ENCODE data around the gene ENGASE. TPM values are rescaled to one million over a fixed set of nuclear protein-coding genes. Genes with fewer than 3 reads are reported as not detected.

Gene ENGASE
- polyA plus RNA-seq, 3 donors from 2014 or later = 1.9 to 6.6 (median 1.9) TPM

- no peak for DNase-seq
These were observed 23.3 kb upstream of the ENGASE start for GRCh38 chr17:79051306-79051705.

GRCh38 chr17:79052131-79052530, 22.5 kb upstream of the ENGASE start:
- H3K27ac Mint-ChIP-seq = no peak overlapping the region
- peaks cover 0 to 15% (median 7%) of the 10 kb centered on the region in 3 donors for H3K27me3 Mint-ChIP-seq (ENCODE audit: low read depth in 3 of 3)
- H3K36me3 Mint-ChIP-seq = peaks cover 0 to 11% (median 0%) of the 10 kb centered on the region in 3 donors
- H3K4me3 Mint-ChIP-seq = no peak overlapping the region
- DNase-seq = no peak
- no peaks in the 10 kb centered on the region for H3K4me1 Mint-ChIP-seq
- peaks cover 0 to 10% (median 0%) of the 10 kb centered on the region in 6 donors for H3K9me3 Mint-ChIP-seq

More at GRCh38 chr17:79051306-79051705, 23.3 kb upstream of the ENGASE start:
- no peaks in the 10 kb centered on the region for H3K4me1 Mint-ChIP-seq
- H3K9me3 Mint-ChIP-seq = peaks cover 0 to 10% (median 0%) of the 10 kb centered on the region in 6 donors
- H3K36me3 Mint-ChIP-seq = peaks cover 0 to 11% (median 0%) of the 10 kb centered on the region in 3 donors
- H3K27me3 Mint-ChIP-seq (ENCODE audit: low read depth in 3 of 3) = peaks cover 0 to 15% (median 7%) of the 10 kb centered on the region in 3 donors
- no peak overlapping the region for H3K4me3 Mint-ChIP-seq
- peak overlapping the region in 1 of 6 donors; percentile 78 for H3K27ac Mint-ChIP-seq

GRCh38 chr17:79053251-79053925, 21.2 kb upstream of the ENGASE start:
- peaks cover 4 to 15% (median 8%) of the 10 kb centered on the region in 3 donors for H3K27me3 Mint-ChIP-seq (ENCODE audit: low read depth in 3 of 3)

GRCh38 chr17:79054200-79054960, 20.2 kb upstream of the ENGASE start:
- no peak for DNase-seq
- Mint-ChIP-seq H3K27me3 (ENCODE audit: low read depth in 3 of 3) (peaks cover 8 to 18% (median 12%) of the 10 kb centered on the region in 3 donors), H3K27ac (peak overlapping the region in 1 of 6 donors; percentile 70), H3K36me3 (peaks cover 0 to 11% (median 0%) of the 10 kb centered on the region in 3 donors), H3K4me1 (peaks cover 18 to 21% of the 10 kb centered on the region in 2 donors), H3K4me3 (no peak overlapping the region), H3K9me3 (peaks cover 0 to 10% (median 0%) of the 10 kb centered on the region in 6 donors)

More at GRCh38 chr17:79053251-79053925, 21.2 kb upstream of the ENGASE start:
- Mint-ChIP-seq H3K9me3 (peaks cover 0 to 10% (median 0%) of the 10 kb centered on the region in 6 donors), H3K4me3 (no peak overlapping the region), H3K4me1 (peaks cover 10 to 11% of the 10 kb centered on the region in 2 donors), H3K27ac (no peak overlapping the region), H3K36me3 (peaks cover 0 to 11% (median 0%) of the 10 kb centered on the region in 3 donors)
- no peak for DNase-seq

GRCh38 chr17:79055197-79055596, 19.4 kb upstream of the ENGASE start:
- Mint-ChIP-seq H3K36me3 (peaks cover 0 to 11% (median 0%) of the 10 kb centered on the region in 3 donors), H3K9me3 (peaks cover 0 to 10% (median 0%) of the 10 kb centered on the region in 6 donors), H3K27me3 (ENCODE audit: low read depth in 3 of 3) (peaks cover 8 to 18% (median 12%) of the 10 kb centered on the region in 3 donors), H3K4me1 (peaks cover 21 to 24% of the 10 kb centered on the region in 2 donors), H3K27ac (no peak overlapping the region), H3K4me3 (no peak overlapping the region)
- no peak for DNase-seq

GRCh38 chr17:79057737-79058385, 16.8 kb upstream of the ENGASE start:
- peak overlapping the region in 5 of 6 donors; percentile 2 to 76 (median 53) for H3K27ac Mint-ChIP-seq
- H3K27me3 Mint-ChIP-seq (ENCODE audit: low read depth in 3 of 3) = peaks cover 8 to 20% (median 12%) of the 10 kb centered on the region in 3 donors
- peaks cover 0 to 10% (median 0%) of the 10 kb centered on the region in 6 donors for H3K9me3 Mint-ChIP-seq
- peaks cover 0 to 11% (median 0%) of the 10 kb centered on the region in 3 donors for H3K36me3 Mint-ChIP-seq
- peak; percentile 53 to 64 (median 63) for DNase-seq
- H3K4me3 Mint-ChIP-seq = peak overlapping the region; percentile 0 to 58 (median 38)
- H3K4me1 Mint-ChIP-seq = peaks cover 21 to 24% of the 10 kb centered on the region in 2 donors

GRCh38 chr17:79062691-79063090, 11.9 kb upstream of the ENGASE start:
- no peaks in the 10 kb centered on the region for H3K9me3 Mint-ChIP-seq
- peaks cover 6 to 11% (median 8%) of the 10 kb centered on the region in 3 donors for H3K27me3 Mint-ChIP-seq (ENCODE audit: low read depth in 3 of 3)
- H3K4me1 Mint-ChIP-seq = peaks cover 18 to 19% of the 10 kb centered on the region in 2 donors
- no peak overlapping the region for H3K4me3 Mint-ChIP-seq
- H3K36me3 Mint-ChIP-seq = no peaks in the 10 kb centered on the region
- no peak for DNase-seq
- H3K27ac Mint-ChIP-seq = no peak overlapping the region

- no peak for DNase-seq
- Mint-ChIP-seq H3K27me3 (ENCODE audit: low read depth in 3 of 3) (peaks cover 0 to 9% (median 3%) of the 10 kb centered on the region in 3 donors), H3K27ac (peak overlapping the region in 1 of 6 donors; percentile 2), H3K9me3 (no peaks in the 10 kb centered on the region), H3K36me3 (no peaks in the 10 kb centered on the region), H3K4me3 (no peak overlapping the region), H3K4me1 (peaks cover 5 to 6% of the 10 kb centered on the region in 2 donors)
These were observed 10.6 kb upstream of the ENGASE start for GRCh38 chr17:79064026-79064425.

GRCh38 chr17:79065105-79065670, 9.4 kb upstream of the ENGASE start:
- no peaks in the 10 kb centered on the region for H3K4me1 Mint-ChIP-seq
- no peaks in the 10 kb centered on the region for H3K9me3 Mint-ChIP-seq
- no peak overlapping the region for H3K4me3 Mint-ChIP-seq
- no peak overlapping the region for H3K27ac Mint-ChIP-seq
- peaks cover 0 to 9% (median 3%) of the 10 kb centered on the region in 3 donors for H3K27me3 Mint-ChIP-seq (ENCODE audit: low read depth in 3 of 3)
- peak; percentile 30 to 36 (median 32) for DNase-seq
- no peaks in the 10 kb centered on the region for H3K36me3 Mint-ChIP-seq

GRCh38 chr17:79066963-79067362, 7.7 kb upstream of the ENGASE start:
- Mint-ChIP-seq H3K9me3 (no peaks in the 10 kb centered on the region), H3K27ac (no peak overlapping the region), H3K4me3 (no peak overlapping the region), H3K4me1 (no peaks in the 10 kb centered on the region), H3K27me3 (ENCODE audit: low read depth in 3 of 3) (peaks cover 0 to 9% (median 4%) of the 10 kb centered on the region in 3 donors), H3K36me3 (no peaks in the 10 kb centered on the region)
- DNase-seq = no peak

GRCh38 chr17:79070266-79070880, 4.3 kb upstream of the ENGASE start:
- H3K9me3 Mint-ChIP-seq = no peaks in the 10 kb centered on the region
- H3K36me3 Mint-ChIP-seq = no peaks in the 10 kb centered on the region
- H3K4me3 Mint-ChIP-seq = no peak overlapping the region
- no peak overlapping the region for H3K27ac Mint-ChIP-seq
- DNase-seq = no peak
- peaks cover 3 to 6% of the 10 kb centered on the region in 2 donors for H3K4me1 Mint-ChIP-seq
- H3K27me3 Mint-ChIP-seq (ENCODE audit: low read depth in 3 of 3) = peaks cover 3 to 6% (median 4%) of the 10 kb centered on the region in 3 donors

GRCh38 chr17:79071161-79071740, 3.4 kb upstream of the ENGASE start:
- H3K4me1 Mint-ChIP-seq = peaks cover 12 to 15% of the 10 kb centered on the region in 2 donors
- no peak overlapping the region for H3K27ac Mint-ChIP-seq
- no peak overlapping the region for H3K4me3 Mint-ChIP-seq
- H3K27me3 Mint-ChIP-seq (ENCODE audit: low read depth in 3 of 3) = peaks cover 3 to 6% (median 4%) of the 10 kb centered on the region in 3 donors
- no peaks in the 10 kb centered on the region for H3K9me3 Mint-ChIP-seq
- H3K36me3 Mint-ChIP-seq = no peaks in the 10 kb centered on the region
- DNase-seq = no peak
